ENCODE data around the gene AAR2.

AAR2 gene

GRCh38 chr20:36218380-36219064 is 17.8 kb upstream of the AAR2 start:
- no peak for DNase-seq

DNA sequence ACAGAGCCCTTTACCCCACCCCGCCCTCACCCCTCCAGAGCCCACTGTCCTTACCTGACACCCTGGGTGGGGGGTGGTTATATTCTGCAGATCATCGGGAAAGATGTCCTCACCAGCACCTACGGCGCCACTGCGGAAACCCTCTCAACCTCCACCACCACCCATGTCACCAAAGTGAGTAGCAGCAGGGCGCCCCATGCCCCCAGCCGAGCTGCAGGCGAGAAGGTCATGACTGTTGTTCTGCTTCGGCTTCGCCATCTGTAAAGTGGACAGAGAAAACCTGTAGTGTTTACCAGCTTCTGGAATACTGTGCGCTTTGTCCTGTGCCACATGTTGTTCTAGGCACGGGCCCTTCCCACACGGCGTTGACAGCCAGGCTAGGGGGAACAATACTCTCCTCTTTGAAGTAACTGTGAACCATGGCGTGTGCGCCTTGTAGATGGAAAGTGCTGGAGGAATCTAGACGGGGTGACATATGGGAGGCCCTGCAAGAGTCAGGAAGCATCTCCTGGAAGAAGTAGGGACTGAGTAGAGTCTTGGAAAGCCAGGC is 16.5 kb upstream of the AAR2 start:
- no peak for DNase-seq

DNA sequence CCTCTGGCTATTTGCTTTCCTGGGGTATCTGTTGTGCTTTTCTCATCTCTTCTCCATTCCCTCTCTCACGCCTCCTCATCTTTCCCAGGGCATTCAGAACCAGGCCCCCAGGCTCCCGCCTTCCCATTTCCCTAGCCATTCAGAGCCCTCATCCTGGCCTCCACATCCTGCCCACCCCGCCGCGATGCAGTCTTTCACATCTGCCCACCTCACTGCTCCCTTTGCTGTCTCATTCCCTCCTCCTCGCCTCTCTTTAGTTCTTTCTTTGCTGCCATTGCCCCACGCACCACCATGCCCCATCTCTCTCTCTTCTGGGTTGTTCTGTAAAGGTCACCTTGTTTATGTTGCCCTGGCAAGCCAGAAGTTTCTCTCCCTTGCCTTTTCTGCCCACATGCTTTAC is 10.6 kb upstream of the AAR2 start:
- DNase-seq: no peak

- DNase-seq: no peak
These were observed 7.5 kb upstream of the AAR2 start for GRCh38 chr20:36228770-36229169.

- DNase-seq: no peak
These were observed 6.3 kb upstream of the AAR2 start for GRCh38 chr20:36230019-36230418.

- DNase-seq: no peak
These were observed 4.9 kb upstream of the AAR2 start for GRCh38 chr20:36231331-36231730.

DNA sequence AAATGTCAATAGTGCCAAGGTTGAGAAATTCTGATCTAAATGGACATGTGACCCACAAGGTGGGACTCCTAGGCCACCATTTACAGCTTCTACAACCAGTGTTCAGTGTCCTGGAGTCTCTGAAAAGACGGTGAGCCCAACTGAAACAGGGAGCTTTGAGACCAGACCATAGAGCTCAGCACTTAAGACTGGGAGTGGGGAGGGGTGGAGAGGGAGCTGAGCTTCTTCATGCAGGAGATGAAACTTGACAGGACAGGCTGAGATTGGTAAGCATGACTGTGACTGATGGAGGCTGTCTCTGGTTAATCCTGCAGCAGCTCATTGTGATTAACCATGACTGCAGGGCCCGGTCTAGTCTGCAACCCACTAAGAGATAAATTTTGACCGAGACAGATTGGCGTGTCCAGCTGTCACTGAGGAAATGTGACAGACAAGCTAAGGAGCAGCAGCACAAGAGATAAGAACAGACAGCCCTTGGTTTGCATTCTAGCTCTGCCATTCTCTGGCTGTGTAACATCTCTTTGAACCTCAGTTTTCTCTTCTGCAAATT is 1.4 kb upstream of the AAR2 start:
- DNase-seq: no peak

DNA sequence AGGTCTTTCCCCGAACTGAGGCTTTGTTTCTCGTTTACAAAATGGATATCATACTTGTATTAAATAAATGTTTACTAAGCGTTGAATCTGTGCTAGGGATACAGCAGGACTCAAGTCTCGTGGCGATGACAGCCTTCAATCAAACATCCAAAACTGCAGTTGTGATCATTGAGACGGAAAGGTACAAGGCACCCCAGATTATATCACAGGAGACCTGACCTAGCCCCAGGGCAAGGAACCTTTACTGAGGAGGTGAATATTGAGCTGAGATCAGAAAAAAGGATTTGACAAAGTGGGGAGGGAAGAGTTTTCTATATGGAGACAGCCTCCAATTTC is 476 bp downstream of the AAR2 start:
- no peak for DNase-seq

DNA sequence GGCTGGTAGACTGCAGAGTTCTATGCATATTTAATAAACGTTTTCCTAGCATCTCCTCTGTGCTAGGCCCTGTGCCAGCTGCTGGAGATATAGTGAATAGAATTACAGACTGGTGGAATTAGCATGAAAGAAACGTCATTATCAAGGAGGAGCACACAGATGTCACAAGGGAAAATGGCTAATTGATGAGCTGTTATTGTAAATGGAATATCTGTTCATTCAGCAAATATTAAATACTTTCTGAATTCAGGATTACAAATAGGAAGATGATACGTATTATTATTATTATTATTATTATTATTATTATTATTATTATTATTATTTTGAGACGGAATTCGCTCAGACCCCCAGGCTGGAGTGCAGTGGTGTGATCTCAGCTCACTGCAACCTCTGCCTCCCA is 1.2 kb downstream of the AAR2 start:
- no peak for DNase-seq

DNA sequence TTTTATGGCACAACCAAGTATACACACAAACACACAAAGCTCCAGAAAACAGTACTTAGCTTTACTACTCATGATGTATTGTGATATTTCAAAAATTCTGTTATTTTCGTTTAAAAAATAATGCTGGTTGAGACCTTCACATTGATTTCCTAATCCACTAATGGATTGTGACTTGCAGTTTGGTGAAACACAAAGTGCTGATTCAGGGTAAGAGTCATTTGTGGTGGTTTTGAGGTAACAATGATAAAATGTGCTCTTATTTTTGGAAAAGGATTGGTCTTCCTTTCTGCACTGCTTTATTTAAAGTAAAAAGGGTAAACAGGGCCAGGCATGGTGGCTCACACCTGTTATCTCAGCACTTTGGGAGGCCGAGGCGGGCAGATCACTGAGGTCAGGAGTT is 1.9 kb downstream of the AAR2 start:
- no peak for DNase-seq

- DNase-seq: no peak
These were observed 2.5 kb downstream of the AAR2 start for GRCh38 chr20:36238760-36239159.

- no peak for DNase-seq
These were observed 3.8 kb downstream of the AAR2 start for GRCh38 chr20:36240076-36240475.

GRCh38 chr20:36241678-36242077 is 5.4 kb downstream of the AAR2 start:
- DNase-seq: no peak

DNA sequence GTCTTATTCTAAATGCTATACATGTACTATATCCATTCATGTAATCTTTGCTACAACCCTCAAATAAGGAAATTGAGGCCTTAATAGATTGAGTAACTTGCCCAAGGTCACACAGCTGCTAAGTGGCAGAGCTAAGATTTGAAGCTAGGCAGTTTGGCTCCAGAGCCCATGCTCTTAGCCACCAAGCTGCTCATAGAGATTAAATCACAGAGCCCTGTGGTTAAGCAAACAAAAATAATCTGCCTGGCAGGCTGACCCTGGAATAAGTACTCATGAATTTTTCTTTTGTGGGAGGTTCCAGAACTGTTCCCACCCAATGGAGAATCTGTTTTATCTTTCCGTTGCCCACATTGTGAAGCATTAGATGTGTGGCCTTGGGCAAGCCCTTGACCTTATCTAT is 7.4 kb downstream of the AAR2 start:
- no peak for DNase-seq

DNA sequence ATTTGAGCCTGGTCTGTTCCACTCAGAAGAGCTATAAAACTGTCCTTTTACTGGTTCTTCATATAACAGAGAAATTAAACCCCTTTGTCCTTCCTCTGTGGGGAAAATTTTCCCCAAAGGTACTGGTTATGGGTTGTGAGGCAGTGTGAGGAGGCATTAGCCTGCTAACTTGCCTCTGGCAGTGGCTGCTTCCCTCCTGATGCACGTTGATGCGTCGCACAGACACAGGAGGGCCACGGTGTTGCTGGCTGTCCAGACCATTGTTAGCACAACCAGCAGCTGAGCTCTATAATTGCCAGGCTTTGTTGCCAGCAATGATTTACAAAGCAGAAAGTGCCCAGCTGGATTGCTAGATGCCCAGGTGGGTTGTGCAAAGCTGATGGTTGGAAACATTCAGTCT is 10.1 kb downstream of the AAR2 start:
- no peak for DNase-seq

GRCh38 chr20:36248836-36249235 is 12.6 kb downstream of the AAR2 start:
- no peak for DNase-seq

DNA sequence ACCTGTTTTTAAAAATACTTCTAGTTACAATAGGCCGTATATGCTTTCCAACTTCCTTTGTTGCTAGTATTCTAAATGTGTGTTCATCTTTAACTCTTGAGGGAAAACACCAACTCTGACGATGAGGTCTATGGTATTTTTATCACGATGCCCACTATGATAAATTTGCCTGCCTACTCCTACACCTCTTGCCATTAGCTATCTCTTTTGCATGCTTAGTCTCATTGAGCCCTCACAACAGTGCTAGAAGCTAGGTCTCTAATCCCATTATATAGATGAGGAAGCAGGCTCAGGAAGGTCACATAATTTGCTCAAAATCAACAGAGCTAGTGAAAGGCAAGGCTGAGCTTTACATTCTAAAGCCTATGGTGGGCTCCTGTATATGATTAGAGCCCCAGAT is 13.2 kb downstream of the AAR2 start:
- DNase-seq: no peak

DNA sequence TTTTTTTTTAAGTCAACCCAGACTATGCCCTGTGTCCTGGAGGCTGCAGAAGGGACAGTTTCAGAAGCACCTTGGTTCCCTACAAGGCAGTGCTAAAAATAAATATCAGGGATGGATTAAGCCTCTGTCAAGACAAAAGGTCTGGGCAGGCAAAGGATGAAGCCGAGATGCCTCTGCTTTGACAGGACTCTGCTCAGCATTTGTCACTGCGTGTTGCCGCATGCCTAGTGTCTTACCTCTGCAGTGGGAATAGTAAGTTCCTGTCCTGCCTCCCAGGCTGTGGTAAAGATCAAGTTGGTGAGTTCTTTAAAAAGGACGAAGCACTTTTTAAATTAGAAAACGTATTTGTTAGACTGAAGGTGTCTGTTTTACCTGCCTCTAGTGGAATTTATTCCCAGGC is 15.1 kb downstream of the AAR2 start:
- DNase-seq: no peak

DNA sequence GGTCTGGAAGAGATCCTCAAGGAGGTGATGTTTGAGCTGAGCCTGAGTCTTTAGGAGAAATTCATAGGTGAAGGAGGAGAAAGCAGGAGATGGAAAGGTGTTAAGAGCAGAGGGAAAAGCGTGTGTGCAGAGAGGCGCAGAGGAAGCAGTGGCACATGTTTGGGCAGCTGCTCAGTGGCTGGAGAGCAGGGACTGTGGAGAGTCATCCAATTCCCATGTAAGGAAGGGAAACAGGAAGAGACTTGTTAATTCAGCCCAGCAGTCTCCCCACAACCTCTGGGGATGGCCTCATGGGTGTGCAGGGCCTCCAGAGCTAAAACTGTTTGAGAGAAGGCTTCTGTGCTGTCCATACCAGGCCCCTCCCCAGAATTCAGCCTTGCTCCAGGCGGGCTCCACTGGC is 16.2 kb downstream of the AAR2 start:
- no peak for DNase-seq

DNA sequence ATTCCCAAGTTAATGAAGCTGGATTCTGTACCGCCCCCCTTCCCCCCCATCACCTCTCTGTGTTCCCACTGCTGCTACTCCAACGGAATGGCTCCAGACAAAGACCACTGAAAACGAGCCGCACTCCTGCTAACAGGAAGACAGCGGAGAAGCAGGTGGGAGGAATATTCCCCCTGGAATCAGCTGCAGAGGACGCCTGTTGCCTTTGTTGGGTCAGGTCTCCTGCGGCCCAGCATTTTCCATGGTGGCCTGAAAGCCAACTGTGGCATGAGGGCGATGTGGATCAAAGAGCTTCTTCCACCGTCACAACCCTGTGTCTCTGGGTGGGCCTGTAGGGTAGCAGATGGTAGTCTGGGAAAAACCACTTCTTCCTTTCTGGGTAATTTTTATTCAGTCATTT is 16.8 kb downstream of the AAR2 start:
- no peak for DNase-seq

- no peak for DNase-seq
These were observed 17.8 kb downstream of the AAR2 start for GRCh38 chr20:36254076-36254475.

GRCh38 chr20:36255445-36255844 is 19.2 kb downstream of the AAR2 start:
- no peak for DNase-seq

GRCh38 chr20:36259177-36260061 is 23.1 kb downstream of the AAR2 start:
- no peak for DNase-seq

- DNase-seq: no peak
These were observed 24.0 kb downstream of the AAR2 start for GRCh38 chr20:36260316-36260715.

All from CD4-positive, alpha-beta T cell treated with Interleukin-4 for 4 hours (primary cell).